BE2C (cell line): ENCODE measurements around the gene IL13RA2.

Source experiments
- DNase-seq: peaks from one replicate; pipeline ENCODE4 v3.0.0-alpha.2; 2020
- H3K27me3 ChIP-seq: fragments of 250-450 bp; sonication (Bioruptor Pico); 2 replicates; pipeline ENCODE4 v1.5.1; 2020; ENCODE audit warnings: mild to moderate bottlenecking
- H3K36me3 ChIP-seq: fragments of 250-450 bp; sonication (Bioruptor Pico); 2 replicates; pipeline ENCODE4 v1.5.1; 2020; ENCODE audit warnings: mild to moderate bottlenecking
- H3K4me1 ChIP-seq: fragments of 250-450 bp; sonication (Bioruptor Pico); 2 replicates; pipeline ENCODE4 v1.5.1; 2020
- H3K4me3 ChIP-seq: 2 replicates; pipeline ENCODE4 v1.5.1; 2011; ENCODE audit warnings: low read depth, low read length
- H3K9me3 ChIP-seq: fragments of 250-450 bp; sonication (Bioruptor Pico); 2 replicates; pipeline ENCODE4 v1.5.1; 2020
- TF ChIP-seq, protein P1 (sequence below): IDR thresholded peaks from 2 replicates; pipeline ENCODE4 v1.5.1; 2012; ENCODE audit warnings: mild to moderate bottlenecking, low read depth, low read length

IL13RA2 gene

DNA sequence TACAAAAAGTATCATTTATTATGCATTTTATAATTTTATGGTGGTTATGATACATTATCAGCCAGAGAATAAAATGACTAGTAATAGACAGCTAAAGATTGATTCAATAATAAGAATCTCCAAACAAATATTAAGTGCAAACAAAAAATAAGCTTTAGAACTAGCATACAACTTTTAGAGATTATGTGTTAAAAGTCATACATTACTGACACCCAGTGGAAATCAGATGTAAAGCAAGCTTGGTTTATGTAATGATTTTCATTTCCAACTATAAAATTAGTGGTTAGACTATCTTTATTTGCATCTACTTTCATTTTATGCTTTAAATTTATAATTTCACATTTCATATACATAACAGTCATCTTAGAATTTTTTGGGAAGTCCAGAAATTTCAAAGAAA is 57.7 kb downstream of the IL13RA2 start:
- H3K4me1 ChIP-seq = no peaks in the 10 kb centered on the region
- H3K27me3 ChIP-seq = no peaks in the 10 kb centered on the region
- no peaks in the 10 kb centered on the region for H3K36me3 ChIP-seq
- no peak overlapping the region for H3K4me3 ChIP-seq
- TF ChIP-seq, protein P1, sequence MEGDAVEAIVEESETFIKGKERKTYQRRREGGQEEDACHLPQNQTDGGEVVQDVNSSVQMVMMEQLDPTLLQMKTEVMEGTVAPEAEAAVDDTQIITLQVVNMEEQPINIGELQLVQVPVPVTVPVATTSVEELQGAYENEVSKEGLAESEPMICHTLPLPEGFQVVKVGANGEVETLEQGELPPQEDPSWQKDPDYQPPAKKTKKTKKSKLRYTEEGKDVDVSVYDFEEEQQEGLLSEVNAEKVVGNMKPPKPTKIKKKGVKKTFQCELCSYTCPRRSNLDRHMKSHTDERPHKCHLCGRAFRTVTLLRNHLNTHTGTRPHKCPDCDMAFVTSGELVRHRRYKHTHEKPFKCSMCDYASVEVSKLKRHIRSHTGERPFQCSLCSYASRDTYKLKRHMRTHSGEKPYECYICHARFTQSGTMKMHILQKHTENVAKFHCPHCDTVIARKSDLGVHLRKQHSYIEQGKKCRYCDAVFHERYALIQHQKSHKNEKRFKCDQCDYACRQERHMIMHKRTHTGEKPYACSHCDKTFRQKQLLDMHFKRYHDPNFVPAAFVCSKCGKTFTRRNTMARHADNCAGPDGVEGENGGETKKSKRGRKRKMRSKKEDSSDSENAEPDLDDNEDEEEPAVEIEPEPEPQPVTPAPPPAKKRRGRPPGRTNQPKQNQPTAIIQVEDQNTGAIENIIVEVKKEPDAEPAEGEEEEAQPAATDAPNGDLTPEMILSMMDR = peak; percentile 21; the same call in 1 of the 2 replicates
- DNase-seq = no peak
- no peaks in the 10 kb centered on the region for H3K9me3 ChIP-seq
